D721Med (cell line): Measurements from ENCODE around the gene ANKRD33B.
"Not testable (repeated sequence)": the region's sequence is repeated elsewhere in the genome, so short reads cannot be mapped to it uniquely, and the experiment has no call there.

ENCODE experiments used
- DNase-seq: peaks from one replicate; pipeline ENCODE4 v3.0.0; 2011; ENCODE audit warnings: low spot score; ENCODE audit not compliant: insufficient read length
- FAIRE-seq: peaks from 2 replicates; lab custom pipeline; 2011; peaks lifted over from hg19 to GRCh38; lab: Jason Lieb, UNC
- CTCF ChIP-seq: IDR thresholded peaks from 2 replicates; pipeline ENCODE4 v1.5.1; 2012; ENCODE audit warnings: mild to moderate bottlenecking, control low read depth; ENCODE audit not compliant: insufficient read depth; ENCODE audit errors: missing control alignments

Gene ANKRD33B

GRCh38 chr5:10662661-10663488 is 99.0 kb downstream of the ANKRD33B start:
- DNase-seq: no peak
- TF ChIP-seq CTCF: no peak
- FAIRE-seq: no peak

GRCh38 chr5:10663489-10664179 is 99.8 kb downstream of the ANKRD33B start:
- no peak for TF ChIP-seq CTCF
- FAIRE-seq: no peak
- DNase-seq: no peak

- not testable (repeated sequence) for DNase-seq, FAIRE-seq
These were observed 100.4 kb downstream of the ANKRD33B start for GRCh38 chr5:10664180-10664769.

GRCh38 chr5:10665799-10666198 is 101.9 kb downstream of the ANKRD33B start:
- DNase-seq (no peak), FAIRE-seq (no peak)
- no peak for TF ChIP-seq CTCF

GRCh38 chr5:10666531-10667299 is 102.8 kb downstream of the ANKRD33B start:
- FAIRE-seq: no peak
- DNase-seq: no peak
- no peak for TF ChIP-seq CTCF

GRCh38 chr5:10667431-10668057 is 103.7 kb downstream of the ANKRD33B start:
- no peak for DNase-seq
- no peak for FAIRE-seq
- TF ChIP-seq CTCF: no peak

- TF ChIP-seq CTCF: no peak
- no peak for FAIRE-seq
- DNase-seq: no peak
These were observed 104.8 kb downstream of the ANKRD33B start for GRCh38 chr5:10668697-10669096.
